WI38 (cell line): ENCODE measurements around the gene DBI.

Experiments
- H3K4me3 ChIP-seq: 2 replicates; pipeline ENCODE4 v1.5.1; 2011; ENCODE audit warnings: low read depth, mild to moderate bottlenecking, control low read depth, low read length
- CTCF ChIP-seq: IDR thresholded peaks from 2 replicates; pipeline ENCODE4 v1.5.1; 2012; ENCODE audit warnings: low read depth, mild to moderate bottlenecking, control low read depth, low read length

The DBI gene

DNA sequence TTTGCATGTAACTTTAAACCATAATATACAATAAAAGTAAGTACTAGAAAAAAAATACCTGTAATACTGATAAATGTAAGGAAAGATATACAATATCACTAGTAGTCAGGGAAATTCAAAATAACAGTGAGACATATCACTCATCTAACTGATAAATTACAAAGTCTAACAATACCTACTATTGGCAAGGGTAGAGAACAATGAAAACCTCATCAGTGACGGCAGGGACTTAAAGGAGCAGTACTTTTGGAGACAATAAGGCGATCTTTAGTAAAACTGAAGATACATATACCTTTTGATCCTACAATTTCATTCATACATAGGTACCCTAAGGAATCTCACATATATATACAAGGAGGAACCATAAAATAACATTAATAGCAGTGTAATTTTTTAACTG is 25.1 kb upstream of the DBI start:
- no peak for TF ChIP-seq CTCF
- no peak overlapping the region for H3K4me3 ChIP-seq

DNA sequence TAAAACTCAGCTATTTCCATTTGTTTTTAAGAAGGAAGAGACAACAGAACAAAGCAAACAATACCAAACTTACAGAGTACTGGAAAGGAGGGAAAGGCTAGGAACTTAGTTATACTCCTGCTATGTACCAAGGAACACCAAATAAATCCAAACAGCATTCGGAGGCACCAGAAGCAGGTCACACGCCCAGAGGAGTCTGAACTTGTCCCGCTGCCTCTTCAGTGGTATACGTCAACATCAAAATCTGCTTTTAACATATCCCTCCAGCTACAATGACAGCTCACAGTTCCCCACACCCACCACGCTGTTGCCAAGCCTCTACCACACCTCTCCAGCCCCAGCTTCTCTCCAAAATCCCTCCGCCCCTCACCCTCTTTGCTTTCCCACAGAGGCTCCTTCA is 17.5 kb upstream of the DBI start:
- no peak overlapping the region for H3K4me3 ChIP-seq
- TF ChIP-seq CTCF: no peak

DNA sequence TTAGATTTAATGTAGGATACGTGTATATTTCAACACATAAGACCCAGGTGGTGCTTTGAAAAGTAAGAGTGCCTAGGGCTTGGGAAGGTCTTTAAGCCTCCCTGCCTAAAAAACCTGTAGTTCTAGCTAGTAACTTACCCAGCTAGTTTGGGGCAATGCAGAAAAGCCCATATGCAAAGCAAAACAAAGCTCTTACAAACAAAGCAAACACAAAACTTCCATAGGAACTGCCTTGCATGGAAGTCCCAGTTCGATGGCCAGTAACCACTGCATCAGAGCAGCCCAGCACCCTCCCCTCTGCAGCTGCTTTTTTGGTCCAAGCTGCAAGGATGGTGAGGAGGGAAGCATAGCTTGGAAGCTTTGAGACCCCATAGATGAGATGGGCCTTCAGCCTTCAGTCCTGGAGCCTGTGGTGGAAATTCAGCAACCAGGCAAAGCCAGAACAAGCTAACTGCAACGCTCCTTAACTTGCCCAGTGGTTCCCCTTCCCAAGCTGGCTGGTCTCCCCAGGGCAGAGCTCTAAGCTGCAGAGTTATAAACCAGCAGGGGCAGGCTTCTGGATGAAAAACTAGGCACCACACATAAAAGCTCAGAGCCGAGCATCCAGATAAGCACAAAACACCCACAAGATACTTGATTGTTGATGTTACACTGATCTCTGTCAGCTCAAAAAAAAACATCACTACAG is 16.3 kb upstream of the DBI start:
- TF ChIP-seq CTCF: no peak
- no peak overlapping the region for H3K4me3 ChIP-seq

DNA sequence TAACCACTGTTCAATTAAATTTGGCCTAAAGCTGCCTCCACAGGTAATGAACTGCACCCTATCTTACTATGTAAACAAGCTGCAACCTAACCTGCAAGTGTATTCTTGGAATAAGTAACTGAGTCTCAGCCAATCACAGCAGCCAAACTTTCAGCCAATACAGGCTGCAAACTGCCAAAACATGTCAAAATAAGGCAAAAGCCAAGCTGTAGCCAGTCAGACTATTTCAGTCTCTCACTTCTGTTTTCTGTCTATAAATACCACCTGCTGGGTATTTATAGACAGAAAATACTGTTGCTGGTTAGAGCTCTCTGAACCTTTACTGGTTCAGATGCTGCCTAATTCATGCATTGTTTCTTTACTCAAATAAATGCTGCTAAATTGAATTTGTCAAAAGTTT is 14.4 kb upstream of the DBI start:
- no peak overlapping the region for H3K4me3 ChIP-seq
- TF ChIP-seq CTCF: no peak

- no peak for TF ChIP-seq CTCF
- no peak overlapping the region for H3K4me3 ChIP-seq
Measured at GRCh38 chr2:119354860-119355259, 11.9 kb upstream of the DBI start.

DNA sequence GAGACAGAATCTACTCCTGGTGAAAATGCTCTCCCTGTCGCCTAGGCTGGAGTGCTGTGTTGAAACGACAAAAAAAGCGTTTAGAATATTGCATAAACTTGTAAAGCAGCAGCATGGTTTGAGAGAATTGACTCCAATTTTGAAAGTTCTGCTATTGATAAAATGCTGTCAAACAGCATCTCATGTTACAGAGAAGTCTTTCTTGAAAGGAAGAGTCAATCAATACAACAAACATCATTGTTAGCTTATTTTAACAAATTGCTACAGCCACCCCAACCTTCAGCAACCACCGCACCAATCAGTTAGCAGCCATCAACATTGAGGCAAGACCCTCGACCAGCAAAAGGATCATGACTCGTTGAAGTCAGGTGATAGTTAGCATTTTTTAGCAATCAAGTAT is 7.0 kb upstream of the DBI start:
- no peak for TF ChIP-seq CTCF
- no peak overlapping the region for H3K4me3 ChIP-seq

GRCh38 chr2:119360423-119360966 is 6.3 kb upstream of the DBI start:
- no peak overlapping the region for H3K4me3 ChIP-seq
- no peak for TF ChIP-seq CTCF
